Stimulated activated naive CD8-positive, alpha-beta T cell treated with anti-CD3 and anti-CD28 coated beads, Interleukin-15, amount 100 ng/mL, for 72 hours (primary cell): Measurements from ENCODE around the gene HOXD10.

ENCODE experiments used
- ATAC-seq: fragments of 150-1000 bp; cut with Tn5 transposase; 2 replicates; pipeline ENCODE4 v1.10.0; 2021; ENCODE audit warnings: mild to moderate bottlenecking, moderate library complexity
- DNase-seq, 2 donors: peaks; one replicate each; pipeline ENCODE4 v3.0.0; 2021 to 2022
- H3K27ac Mint-ChIP-seq, 2 donors: one replicate each; pipeline ENCODE4 v1.8.0; 2022; ENCODE audit warnings: mild to moderate bottlenecking in 2 of 2, mixed read lengths in 2 of 2, moderate library complexity in 2 of 2
- H3K27me3 Mint-ChIP-seq: one replicate; pipeline ENCODE4 v1.8.0; 2022; ENCODE audit warnings: mixed read lengths
- H3K4me1 Mint-ChIP-seq: one replicate; pipeline ENCODE4 v1.8.0; 2022; ENCODE audit warnings: mild to moderate bottlenecking, mixed read lengths
- H3K4me3 Mint-ChIP-seq, 2 donors: one replicate each; pipeline ENCODE4 v1.8.0; 2022; ENCODE audit warnings: mild to moderate bottlenecking in 2 of 2, mixed read lengths in 2 of 2, moderate library complexity in 1 of 2
- H3K9me3 Mint-ChIP-seq, 2 donors: one replicate each; pipeline ENCODE4 v1.8.0; 2022; ENCODE audit warnings: mixed read lengths in 2 of 2

HOXD10 gene

DNA sequence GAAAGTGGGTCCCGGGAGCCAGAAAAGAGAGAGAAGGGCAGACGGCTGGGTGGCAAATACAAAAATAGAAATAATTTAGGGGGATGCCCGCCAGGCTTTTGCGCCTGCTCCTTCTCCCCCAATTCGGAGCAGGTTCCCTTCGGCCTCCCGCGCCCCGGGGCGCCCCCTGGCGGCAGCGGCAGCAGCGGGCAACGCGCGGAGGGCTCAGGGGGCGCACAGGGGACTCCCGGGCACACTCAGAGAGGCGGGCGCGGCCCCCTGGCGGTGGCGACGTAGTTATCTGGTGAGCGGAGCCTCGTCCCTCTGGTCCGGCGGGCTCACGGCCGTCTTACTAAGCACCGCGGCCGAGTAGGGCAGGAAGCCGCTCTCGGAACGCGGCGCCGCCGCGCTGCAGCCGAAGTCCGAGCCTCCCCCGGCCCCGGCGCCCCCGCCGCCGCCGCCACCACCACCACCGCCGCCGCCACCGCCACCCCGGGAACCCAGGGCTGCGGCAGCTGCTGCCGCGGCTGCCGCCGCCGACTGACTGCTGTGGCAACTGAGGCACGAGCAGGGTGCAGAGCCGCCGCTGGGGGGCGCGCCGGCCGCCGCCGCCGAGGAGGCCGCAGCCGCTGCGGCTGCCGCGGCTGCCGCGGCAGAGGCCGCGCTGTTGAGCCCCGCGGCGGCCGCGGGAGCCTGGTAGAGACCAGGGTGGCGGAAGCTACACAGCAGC lies 36.6 kb upstream of the HOXD10 start:
- Mint-ChIP-seq H3K27ac (peak overlapping the region in 1 of 2 donors; percentile 82), H3K4me1 (peaks cover 40% of the 10 kb centered on the region), H3K27me3 (peaks cover 92% of the 10 kb centered on the region), H3K9me3 (peaks cover 17 to 56% of the 10 kb centered on the region in 2 donors), H3K4me3 (peak overlapping the region; percentile 36 to 81)
- ATAC-seq: peak; percentile 54
- DNase-seq: no peak

DNA sequence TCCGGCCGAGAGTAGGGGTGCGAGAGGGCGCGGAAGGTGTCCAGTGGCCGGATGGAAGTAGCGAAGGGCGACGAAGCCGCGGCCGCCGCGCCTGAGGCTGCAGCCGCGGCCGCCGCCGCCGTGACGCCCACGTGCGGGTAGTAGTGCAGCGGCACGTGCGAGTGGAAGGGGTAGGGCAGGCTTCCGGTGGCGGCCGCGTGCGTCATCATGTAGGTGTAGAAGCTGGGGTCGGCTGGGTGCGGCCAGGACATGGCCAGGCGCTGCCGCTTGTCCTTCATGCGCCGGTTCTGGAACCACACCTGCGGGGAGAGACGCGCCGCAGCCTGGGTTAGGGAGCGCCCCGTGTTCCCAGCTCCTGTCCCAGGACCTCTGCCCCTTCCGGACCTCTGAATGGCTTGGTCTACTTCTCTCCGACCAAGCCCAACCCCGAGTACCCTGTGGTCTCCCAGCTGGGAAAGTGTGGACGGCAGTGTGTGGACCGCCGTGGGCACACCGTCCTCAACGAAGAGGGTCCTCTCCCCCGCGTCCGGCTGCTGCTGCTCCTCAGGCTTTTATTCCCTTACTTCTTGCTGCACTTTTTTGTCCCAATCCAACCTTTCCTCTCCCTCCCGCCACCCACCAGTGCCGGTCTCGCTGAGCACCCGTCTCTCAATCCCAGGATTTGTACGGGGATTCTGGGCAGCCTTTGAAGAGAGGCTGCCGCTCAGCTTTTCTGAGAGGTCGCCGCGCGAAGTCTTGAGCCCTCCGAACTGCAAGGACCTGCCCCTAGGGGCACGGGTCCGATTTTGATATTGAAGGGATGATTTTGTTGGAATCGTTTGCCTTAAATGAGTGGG lies 35.8 kb upstream of the HOXD10 start:
- Mint-ChIP-seq H3K27me3 (peaks cover 92% of the 10 kb centered on the region), H3K4me1 (peaks cover 43% of the 10 kb centered on the region), H3K4me3 (peak overlapping the region in 1 of 2 donors; percentile 52), H3K9me3 (peaks cover 17 to 52% of the 10 kb centered on the region in 2 donors), H3K27ac (peak overlapping the region in 1 of 2 donors; percentile 87)
- peak; percentile 31 for ATAC-seq
- DNase-seq: no peak

GRCh38 chr2:176081376-176081836 lies 35.2 kb upstream of the HOXD10 start:
- Mint-ChIP-seq H3K9me3 (peaks cover 16 to 45% of the 10 kb centered on the region in 2 donors), H3K27me3 (peaks cover 92% of the 10 kb centered on the region), H3K4me3 (peak overlapping the region in 1 of 2 donors; percentile 62), H3K4me1 (peaks cover 43% of the 10 kb centered on the region), H3K27ac (peak overlapping the region in 1 of 2 donors; percentile 87)
- no peak for ATAC-seq
- no peak for DNase-seq

- H3K9me3 Mint-ChIP-seq: peaks cover 12 to 45% of the 10 kb centered on the region in 2 donors
- peak overlapping the region in 1 of 2 donors; percentile 93 for H3K27ac Mint-ChIP-seq
- DNase-seq: no peak
- peaks cover 92% of the 10 kb centered on the region for H3K27me3 Mint-ChIP-seq
- peaks cover 43% of the 10 kb centered on the region for H3K4me1 Mint-ChIP-seq
- ATAC-seq: no peak
- peak overlapping the region in 1 of 2 donors; percentile 62 for H3K4me3 Mint-ChIP-seq
These were observed 34.6 kb upstream of the HOXD10 start for GRCh38 chr2:176081837-176082524.

GRCh38 chr2:176082525-176082823 lies 34.1 kb upstream of the HOXD10 start:
- peaks cover 43% of the 10 kb centered on the region for H3K4me1 Mint-ChIP-seq
- peak overlapping the region in 1 of 2 donors; percentile 93 for H3K27ac Mint-ChIP-seq
- H3K9me3 Mint-ChIP-seq: peaks cover 12 to 49% of the 10 kb centered on the region in 2 donors
- H3K27me3 Mint-ChIP-seq: peaks cover 93% of the 10 kb centered on the region
- no peak overlapping the region for H3K4me3 Mint-ChIP-seq
- no peak for DNase-seq
- no peak for ATAC-seq

DNA sequence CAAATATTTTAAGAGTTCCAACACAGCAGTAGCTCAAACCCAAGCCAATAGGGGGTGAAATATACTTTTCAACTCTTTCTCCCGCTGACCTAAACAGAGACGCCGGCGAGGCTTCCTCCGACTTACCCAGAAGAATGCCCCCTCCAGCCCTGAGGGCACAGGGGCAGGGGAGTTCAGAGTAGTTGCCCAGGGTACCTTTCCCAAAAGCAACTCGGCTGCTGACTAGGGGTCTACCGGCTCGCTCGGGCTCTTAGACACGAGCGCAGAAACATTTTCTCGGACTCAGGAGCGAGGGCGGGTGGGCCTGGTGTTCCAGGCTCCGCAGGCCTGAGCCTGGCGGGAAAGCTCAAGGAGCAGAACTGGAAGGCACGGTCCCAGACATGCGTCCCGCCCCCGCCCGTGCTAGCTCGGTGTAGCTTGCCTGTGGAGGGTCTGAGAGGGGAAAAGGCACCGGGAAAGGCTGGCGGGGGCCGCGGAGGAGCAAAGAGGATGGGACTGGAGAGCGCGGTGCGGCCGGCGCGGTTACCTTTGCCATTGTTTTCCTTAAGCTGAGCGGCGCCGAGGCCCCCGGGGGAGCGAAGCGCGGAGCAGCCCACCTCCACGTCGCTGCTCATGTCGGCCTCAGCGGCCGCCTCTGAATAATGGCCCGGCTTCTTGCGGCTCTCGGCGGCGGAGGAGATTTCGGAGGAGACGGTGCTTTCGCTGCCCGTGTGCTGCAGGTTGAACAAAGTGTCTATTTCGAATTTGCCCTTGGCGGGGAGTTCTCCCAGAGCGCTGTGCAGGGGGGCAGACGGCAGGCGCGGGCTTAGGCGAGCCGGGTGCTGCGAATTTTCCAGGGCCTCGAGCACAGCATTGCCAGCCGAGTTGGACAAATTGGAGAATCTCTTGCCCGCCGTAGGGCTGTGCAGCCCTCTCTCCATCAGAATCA lies 33.5 kb upstream of the HOXD10 start:
- H3K4me1 Mint-ChIP-seq: peaks cover 45% of the 10 kb centered on the region
- H3K9me3 Mint-ChIP-seq: peaks cover 12 to 49% of the 10 kb centered on the region in 2 donors
- H3K4me3 Mint-ChIP-seq: peak overlapping the region in 1 of 2 donors; percentile 55
- ATAC-seq: no peak
- H3K27me3 Mint-ChIP-seq: peaks cover 97% of the 10 kb centered on the region
- peak overlapping the region in 1 of 2 donors; percentile 93 for H3K27ac Mint-ChIP-seq
- no peak for DNase-seq

GRCh38 chr2:176083796-176084261 lies 32.7 kb upstream of the HOXD10 start, which contains the start of gene EVX2:
EVX2 (minus strand) TSS chr2:176083962; CDS start chr2:176083776, 186 bp downstream.
- Mint-ChIP-seq H3K27ac (peak within 1 kb of the TSS in 1 of 2 donors; percentile 93), H3K9me3 (peaks cover 8 to 43% of the 10 kb centered on the region in 2 donors), H3K4me3 (peak within 1 kb of the TSS; percentile 15 to 55), H3K27me3 (peaks cover 97% of the 10 kb centered on the region), H3K4me1 (peaks cover 47% of the 10 kb centered on the region)
- ATAC-seq: no peak
- no peak for DNase-seq

GRCh38 chr2:176084611-176085119 lies 31.9 kb upstream of the HOXD10 start:
- Mint-ChIP-seq H3K9me3 (peaks cover 8 to 35% of the 10 kb centered on the region in 2 donors), H3K27ac (peak overlapping the region in 1 of 2 donors; percentile 23), H3K4me1 (peaks cover 39% of the 10 kb centered on the region), H3K4me3 (no peak overlapping the region), H3K27me3 (peaks cover 97% of the 10 kb centered on the region)
- DNase-seq (no peak), ATAC-seq (no peak)

DNA sequence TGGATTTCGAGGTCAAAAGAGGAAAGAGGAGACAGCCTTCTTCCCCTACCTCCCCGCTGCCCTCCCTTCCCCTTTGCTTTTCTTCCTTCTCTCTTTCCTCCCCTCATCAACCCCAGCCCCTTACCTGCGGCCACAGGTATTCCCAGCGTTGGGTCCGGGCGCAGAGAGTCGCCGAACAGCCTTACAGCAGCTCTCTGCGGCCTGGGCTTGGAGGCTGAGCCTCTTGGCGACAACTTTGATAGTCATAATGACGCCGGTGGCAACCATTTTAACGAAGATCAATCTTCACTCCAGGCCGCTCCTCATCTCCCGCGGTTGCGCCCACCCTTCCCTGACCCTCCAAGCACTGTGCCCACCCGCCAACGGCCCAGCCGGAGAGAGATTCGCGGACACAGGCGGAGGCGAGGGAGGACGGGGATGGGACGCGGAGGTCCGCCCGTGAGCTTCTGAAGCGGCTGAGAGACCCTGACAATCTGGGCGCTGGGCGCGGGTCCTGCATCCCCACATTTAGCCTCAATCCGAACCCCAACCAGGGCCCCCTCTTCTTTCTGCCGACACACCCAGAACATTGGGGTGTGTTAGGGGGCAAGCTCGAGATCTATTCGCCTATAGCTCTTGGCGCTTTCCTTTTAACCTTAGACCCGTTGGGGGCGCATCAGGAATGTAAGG lies 31.3 kb upstream of the HOXD10 start:
- no peak for ATAC-seq
- Mint-ChIP-seq H3K4me3 (peak overlapping the region in 1 of 2 donors; percentile 29), H3K4me1 (peaks cover 37% of the 10 kb centered on the region), H3K27ac (peak overlapping the region in 1 of 2 donors; percentile 23), H3K27me3 (peaks cover 100% of the 10 kb centered on the region), H3K9me3 (peaks cover 8 to 34% of the 10 kb centered on the region in 2 donors)
- no peak for DNase-seq

GRCh38 chr2:176085861-176086771 lies 30.5 kb upstream of the HOXD10 start:
- peaks cover 29% of the 10 kb centered on the region for H3K4me1 Mint-ChIP-seq
- peak overlapping the region in 1 of 2 donors; percentile 53 for H3K4me3 Mint-ChIP-seq
- DNase-seq (no peak), ATAC-seq (no peak)
- no peak overlapping the region for H3K27ac Mint-ChIP-seq
- peaks cover 8 to 30% of the 10 kb centered on the region in 2 donors for H3K9me3 Mint-ChIP-seq
- peaks cover 100% of the 10 kb centered on the region for H3K27me3 Mint-ChIP-seq

DNA sequence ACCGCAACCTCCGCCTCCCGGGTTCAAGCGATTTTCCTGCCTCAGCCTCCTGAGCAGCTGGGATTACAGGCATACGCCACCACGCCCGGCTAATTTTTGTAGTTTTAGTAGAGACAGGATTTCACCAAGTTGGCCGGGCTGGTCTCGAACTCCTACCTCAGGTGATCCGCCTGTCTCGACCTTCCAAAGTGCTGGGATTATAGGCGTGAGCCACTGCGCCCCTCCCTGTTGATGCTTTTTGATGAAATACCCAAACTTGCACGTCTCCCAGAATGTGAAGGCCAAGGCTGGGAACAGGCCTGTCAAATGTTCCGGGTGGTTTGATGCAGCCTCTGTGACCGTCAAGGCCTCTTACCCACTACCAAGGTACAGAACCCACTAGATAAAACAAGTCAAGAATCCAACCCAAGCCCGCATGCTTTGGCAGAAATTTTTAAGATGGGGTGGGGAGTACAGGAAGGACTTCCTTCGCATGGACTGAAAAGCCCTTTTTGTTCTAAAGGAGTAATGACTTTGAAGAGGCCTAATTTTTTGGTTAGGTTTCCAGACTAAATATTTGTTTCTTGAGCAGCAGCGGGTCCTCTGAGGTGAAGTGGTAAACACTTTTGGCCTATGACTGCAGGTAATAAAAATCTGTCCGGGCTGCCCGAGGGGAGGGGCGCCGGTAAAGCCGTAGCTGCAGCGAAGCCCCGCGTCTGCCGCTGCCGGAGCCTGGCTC lies 29.1 kb upstream of the HOXD10 start:
- no peak for ATAC-seq
- no peak for DNase-seq
- Mint-ChIP-seq H3K4me1 (peaks cover 30% of the 10 kb centered on the region), H3K27ac (no peak overlapping the region), H3K27me3 (peaks cover 100% of the 10 kb centered on the region), H3K4me3 (peak overlapping the region in 1 of 2 donors; percentile 68), H3K9me3 (peaks cover 8 to 24% of the 10 kb centered on the region in 2 donors)
